DOHH2 (cell line): ENCODE measurements around the gene ADCY5.

Experiments used
- EZH2phosphoT487 ChIP-seq: fragments of 200-600 bp; sonication (generic); IDR thresholded peaks from 2 replicates; pipeline ENCODE4 v1.6.1; 2017; ENCODE audit warnings: borderline replicate concordance, mild to moderate bottlenecking, antibody characterized with exemption, low read length, moderate library complexity, mixed read lengths
- TF ChIP-seq, protein P1 (sequence below): fragments of 200-600 bp; sonication (generic); IDR thresholded peaks from one replicate; pipeline ENCODE4 v1.5.1; 2014; ENCODE audit warnings: antibody characterized with exemption, mild to moderate bottlenecking, low read depth, low read length; ENCODE audit not compliant: poor library complexity, severe bottlenecking

DNA sequence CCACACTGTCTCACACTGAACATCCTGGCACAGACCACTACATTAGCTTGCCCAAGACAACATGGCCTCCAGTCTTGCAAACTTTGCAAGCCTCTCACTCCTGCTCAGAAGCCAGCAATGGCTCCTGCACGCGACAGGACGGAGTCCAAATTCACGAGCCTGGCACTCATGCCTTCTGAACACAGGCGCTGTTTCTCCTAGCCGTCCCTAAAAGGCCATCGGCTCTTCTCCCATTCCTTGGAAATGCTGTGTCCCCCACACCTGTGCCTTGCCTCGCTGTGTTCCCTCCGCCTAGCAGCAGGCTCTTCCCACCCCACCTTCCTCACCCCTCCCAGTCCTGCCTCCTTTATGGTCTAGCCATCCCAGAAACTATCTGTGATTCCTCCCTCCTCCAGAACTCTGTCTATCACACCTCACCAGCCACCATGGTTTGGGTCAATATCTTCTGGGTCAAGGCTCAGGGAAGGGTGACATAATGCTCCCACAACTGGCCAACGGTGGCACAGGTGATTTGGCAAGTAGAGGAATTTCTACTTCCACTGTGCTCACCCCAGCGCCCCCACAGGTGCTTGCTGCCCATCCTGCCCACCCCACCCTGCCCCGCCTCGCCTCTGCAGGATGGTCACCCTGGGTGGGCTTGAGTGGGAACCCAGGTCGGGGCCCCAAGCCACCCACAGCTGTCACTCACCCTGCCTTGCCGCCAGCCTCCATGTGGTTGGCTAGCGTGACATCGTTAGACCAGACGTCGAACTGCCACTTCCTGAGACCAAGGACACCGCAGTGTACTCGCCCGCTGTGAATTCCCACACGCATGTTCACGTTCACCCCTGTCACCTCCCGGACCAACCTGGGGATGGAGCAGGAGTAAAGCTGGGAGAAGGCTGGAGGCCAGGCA is 120.7 kb downstream of the ADCY5 start:
- TF ChIP-seq, protein P1, sequence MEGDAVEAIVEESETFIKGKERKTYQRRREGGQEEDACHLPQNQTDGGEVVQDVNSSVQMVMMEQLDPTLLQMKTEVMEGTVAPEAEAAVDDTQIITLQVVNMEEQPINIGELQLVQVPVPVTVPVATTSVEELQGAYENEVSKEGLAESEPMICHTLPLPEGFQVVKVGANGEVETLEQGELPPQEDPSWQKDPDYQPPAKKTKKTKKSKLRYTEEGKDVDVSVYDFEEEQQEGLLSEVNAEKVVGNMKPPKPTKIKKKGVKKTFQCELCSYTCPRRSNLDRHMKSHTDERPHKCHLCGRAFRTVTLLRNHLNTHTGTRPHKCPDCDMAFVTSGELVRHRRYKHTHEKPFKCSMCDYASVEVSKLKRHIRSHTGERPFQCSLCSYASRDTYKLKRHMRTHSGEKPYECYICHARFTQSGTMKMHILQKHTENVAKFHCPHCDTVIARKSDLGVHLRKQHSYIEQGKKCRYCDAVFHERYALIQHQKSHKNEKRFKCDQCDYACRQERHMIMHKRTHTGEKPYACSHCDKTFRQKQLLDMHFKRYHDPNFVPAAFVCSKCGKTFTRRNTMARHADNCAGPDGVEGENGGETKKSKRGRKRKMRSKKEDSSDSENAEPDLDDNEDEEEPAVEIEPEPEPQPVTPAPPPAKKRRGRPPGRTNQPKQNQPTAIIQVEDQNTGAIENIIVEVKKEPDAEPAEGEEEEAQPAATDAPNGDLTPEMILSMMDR = no peak
- TF ChIP-seq EZH2phosphoT487 = no peak
